Measurements from ENCODE around the gene MYO5A.

DNA sequence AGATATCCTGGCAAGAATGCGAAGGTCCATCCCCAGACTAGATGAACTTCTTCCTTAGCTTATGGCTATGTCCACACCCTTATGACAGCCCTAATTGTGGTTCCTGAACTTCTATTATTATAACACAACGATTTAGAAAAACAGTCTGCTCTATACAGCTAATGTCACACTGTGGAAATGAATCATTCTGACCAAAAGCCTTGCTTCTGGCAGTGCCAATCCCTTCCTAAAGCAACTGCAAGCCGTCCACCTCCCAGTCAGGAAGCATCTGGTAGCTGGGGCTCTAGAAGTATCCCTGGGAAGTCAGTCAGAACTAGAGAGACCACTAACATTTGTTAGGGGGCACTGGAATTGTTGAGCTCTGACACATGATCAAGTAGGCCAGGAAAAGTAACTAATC lies 45.0 kb downstream of the MYO5A start:
- TF ChIP-seq, protein P1, sequence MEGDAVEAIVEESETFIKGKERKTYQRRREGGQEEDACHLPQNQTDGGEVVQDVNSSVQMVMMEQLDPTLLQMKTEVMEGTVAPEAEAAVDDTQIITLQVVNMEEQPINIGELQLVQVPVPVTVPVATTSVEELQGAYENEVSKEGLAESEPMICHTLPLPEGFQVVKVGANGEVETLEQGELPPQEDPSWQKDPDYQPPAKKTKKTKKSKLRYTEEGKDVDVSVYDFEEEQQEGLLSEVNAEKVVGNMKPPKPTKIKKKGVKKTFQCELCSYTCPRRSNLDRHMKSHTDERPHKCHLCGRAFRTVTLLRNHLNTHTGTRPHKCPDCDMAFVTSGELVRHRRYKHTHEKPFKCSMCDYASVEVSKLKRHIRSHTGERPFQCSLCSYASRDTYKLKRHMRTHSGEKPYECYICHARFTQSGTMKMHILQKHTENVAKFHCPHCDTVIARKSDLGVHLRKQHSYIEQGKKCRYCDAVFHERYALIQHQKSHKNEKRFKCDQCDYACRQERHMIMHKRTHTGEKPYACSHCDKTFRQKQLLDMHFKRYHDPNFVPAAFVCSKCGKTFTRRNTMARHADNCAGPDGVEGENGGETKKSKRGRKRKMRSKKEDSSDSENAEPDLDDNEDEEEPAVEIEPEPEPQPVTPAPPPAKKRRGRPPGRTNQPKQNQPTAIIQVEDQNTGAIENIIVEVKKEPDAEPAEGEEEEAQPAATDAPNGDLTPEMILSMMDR (IDR thresholded peaks at IDR 0.05) = no peak
- no peak for TF ChIP-seq ZFX (IDR thresholded peaks at IDR 0.05; ENCODE audit: borderline replicate concordance)
